Fibroblast of villous mesenchyme (primary cell): ENCODE data around the gene TMEM267. TPM values are rescaled to one million over a fixed set of nuclear protein-coding genes. Genes with fewer than 3 reads are reported as not detected.
"Not testable (repeated sequence)": the region's sequence is repeated elsewhere in the genome, so short reads cannot be mapped to it uniquely, and the experiment has no call there.

Experiments
- DNase-seq: peaks from one replicate; pipeline ENCODE4 v3.0.0-alpha.2; 2010; ENCODE audit warnings: low read depth
- H3K4me3 ChIP-seq: 2 replicates; pipeline ENCODE4 v1.5.1; 2011; ENCODE audit warnings: low read depth, mild to moderate bottlenecking, low read length
- total RNA-seq: library from RNA; depleted of rRNA; stranded (reverse); fragments of >200 nt; gene quantifications from 2 replicates; pipeline ENCODE4 v1.2.3, GENCODE V29; 2012
- TF ChIP-seq, protein P1 (sequence below): IDR thresholded peaks from 2 replicates; pipeline ENCODE4 v1.5.1; 2012; ENCODE audit warnings: low read depth, mild to moderate bottlenecking, low read length; ENCODE audit not compliant: insufficient read depth

Gene TMEM267
- total RNA-seq, 1 donor: 21.2 TPM

DNA sequence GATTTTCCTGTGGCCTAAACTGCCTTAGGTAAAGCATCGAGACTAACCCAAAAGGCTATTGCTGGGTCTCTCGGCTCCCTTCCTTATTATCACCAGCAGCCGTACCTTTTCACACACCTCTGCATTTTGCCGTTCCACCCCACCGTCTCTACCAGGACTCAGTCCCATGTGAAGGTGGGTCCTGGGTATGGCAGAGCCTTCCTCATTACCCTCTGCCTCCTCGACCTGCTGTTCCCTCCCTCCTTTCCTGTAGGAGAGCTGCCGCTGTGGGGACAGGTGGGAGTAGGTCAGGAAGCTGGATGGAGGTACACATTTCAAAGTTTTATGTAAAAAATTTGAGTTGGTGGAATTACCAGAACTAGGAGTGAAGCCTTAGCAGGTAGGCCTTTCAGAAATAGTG, 73.3 kb downstream of the TMEM267 start:
- no peak for DNase-seq
- TF ChIP-seq, protein P1, sequence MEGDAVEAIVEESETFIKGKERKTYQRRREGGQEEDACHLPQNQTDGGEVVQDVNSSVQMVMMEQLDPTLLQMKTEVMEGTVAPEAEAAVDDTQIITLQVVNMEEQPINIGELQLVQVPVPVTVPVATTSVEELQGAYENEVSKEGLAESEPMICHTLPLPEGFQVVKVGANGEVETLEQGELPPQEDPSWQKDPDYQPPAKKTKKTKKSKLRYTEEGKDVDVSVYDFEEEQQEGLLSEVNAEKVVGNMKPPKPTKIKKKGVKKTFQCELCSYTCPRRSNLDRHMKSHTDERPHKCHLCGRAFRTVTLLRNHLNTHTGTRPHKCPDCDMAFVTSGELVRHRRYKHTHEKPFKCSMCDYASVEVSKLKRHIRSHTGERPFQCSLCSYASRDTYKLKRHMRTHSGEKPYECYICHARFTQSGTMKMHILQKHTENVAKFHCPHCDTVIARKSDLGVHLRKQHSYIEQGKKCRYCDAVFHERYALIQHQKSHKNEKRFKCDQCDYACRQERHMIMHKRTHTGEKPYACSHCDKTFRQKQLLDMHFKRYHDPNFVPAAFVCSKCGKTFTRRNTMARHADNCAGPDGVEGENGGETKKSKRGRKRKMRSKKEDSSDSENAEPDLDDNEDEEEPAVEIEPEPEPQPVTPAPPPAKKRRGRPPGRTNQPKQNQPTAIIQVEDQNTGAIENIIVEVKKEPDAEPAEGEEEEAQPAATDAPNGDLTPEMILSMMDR: no peak
- no peak overlapping the region for H3K4me3 ChIP-seq

DNA sequence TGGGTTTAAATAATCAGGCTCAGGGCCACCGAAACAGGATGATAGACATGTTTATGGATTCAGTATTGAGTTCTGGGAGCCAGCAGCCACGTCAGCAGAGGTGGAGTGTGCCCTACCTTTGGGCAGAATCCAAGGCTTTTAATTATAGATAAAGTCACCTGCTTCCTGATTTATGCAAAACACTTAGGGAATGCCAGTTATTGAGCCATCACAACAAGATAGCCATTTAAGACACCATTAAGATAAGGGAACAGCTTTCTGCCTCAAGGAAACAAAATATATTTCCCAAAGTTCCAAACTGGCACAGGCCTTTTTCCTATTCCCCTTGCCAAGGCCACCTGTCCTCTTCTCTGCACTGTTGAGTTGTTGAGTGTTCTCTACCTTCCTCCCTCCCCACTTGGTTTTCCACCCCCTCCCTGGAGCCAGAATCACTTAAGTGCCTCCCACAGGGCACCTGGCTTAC, 73.8 kb downstream of the TMEM267 start:
- TF ChIP-seq, protein P1: no peak
- no peak for DNase-seq
- no peak overlapping the region for H3K4me3 ChIP-seq

DNA sequence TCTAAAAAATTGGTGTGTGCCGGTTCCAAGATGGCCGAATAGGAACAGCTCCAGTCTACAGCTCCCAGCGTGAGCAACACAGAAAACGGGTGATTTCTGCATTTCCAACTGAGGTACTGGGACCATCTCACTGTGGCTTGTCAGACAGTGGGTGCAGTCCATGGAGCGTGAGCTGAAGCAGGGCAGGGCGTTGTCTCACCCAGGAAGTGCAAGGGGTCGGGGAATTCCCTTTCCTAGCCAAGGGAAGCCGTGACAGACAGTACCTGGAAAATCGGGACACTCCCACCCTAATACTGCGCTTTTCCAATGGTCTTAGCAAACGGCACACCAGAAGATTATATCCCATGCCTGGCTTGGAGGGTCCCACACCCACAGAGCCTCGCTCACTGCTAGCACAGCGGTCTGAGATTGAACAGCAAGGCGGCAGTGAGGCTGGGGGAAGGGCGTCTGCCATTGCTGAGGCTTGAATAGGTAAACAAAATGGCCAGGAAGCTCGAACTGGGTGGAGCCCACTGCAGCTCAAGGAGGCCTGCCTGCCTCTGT, 81.1 kb downstream of the TMEM267 start:
- not testable (repeated sequence) for DNase-seq, H3K4me3 ChIP-seq

DNA sequence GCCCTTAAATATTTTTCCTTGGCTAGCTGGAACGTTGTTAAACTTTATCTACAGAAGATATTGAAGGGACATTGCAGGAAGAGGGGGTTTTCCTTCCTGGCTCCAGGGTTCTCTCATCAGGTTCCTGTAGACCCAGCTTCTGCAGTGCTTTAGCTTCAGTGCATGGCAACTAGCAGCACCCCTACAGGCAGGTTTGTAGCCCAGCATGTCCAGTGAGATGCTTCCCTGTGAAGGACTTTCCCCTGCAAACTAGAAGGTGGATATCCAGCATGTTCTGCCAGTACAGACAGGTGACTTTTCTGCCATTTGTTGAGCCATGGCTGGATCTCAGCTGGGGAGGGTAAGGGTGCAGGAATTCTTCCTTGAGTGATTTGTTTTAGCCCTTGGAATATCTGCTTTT, 81.8 kb downstream of the TMEM267 start:
- H3K4me3 ChIP-seq: no peak overlapping the region
- TF ChIP-seq, protein P1: peak; percentile 46
- DNase-seq: no peak

DNA sequence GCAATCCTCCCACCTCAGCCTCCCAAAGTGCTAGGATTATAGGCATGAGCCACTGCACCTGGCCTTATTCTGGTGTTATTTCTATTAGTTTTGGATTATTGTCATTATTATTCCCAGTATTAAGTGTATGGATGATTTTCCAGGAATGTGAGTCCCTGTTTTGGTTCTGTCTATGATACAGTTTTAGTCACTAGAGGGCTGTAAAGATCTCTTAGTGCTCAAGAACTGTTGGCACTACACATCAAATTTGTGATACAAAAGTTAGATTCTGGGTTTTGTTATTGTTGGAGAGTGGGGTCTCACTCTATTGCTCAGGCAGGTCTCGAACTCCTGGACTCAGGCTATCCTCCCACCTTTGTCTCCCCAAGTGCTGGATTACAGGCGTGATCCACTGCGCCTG, 83.6 kb downstream of the TMEM267 start:
- TF ChIP-seq, protein P1: peak; percentile 41
- no peak for DNase-seq
- H3K4me3 ChIP-seq: no peak overlapping the region

DNA sequence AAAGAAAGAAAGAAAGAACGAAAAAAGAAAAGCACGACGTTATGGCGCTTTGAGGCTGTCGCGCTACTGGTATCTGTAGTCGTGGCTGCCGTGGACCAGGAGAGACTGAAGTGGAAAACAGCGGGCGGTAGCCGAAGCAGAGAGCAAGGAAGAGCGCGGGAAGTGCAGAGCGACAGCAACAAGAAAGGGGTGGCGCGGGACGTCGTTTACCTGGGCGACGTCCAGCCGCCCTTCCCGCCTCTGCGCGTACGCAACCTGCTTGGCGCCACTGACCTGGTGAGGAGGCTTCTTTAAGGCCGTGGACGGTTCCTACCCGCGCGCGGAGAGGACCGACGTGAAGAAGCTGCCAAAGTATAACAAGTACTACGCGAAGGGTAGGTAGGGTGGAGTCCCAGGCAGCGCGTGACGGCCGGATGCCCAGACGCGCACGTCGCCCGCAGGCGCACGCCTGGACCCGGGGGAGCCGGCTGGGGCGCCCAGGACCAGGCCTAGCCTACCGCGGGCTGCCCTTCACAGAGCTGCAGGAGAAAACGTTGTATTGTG, 86.8 kb downstream of the TMEM267 start:
- peak overlapping the region; percentile 62 for H3K4me3 ChIP-seq
- TF ChIP-seq, protein P1: no peak
- DNase-seq: peak; percentile 22

Other genes starting within 250 kb of the TMEM267 start
- 220 and 234 TPM in 2 replicates for gene HMGCS1, start 170.5 kb downstream of the TMEM267 start, total RNA-seq
- 1.3 TPM in 2 replicates for gene CCL28, start 71.5 kb downstream of the TMEM267 start, total RNA-seq
- gene C5orf34, start 31.3 kb upstream of the TMEM267 start, total RNA-seq: 3.9 and 7.8 TPM in 2 replicates
- 91.2 and 123 TPM in 2 replicates for gene PAIP1, start 73.2 kb upstream of the TMEM267 start, total RNA-seq
- gene NNT, start 119.3 kb upstream of the TMEM267 start, total RNA-seq: 58.6 and 80.3 TPM in 2 replicates